Testis (tissue), 3 donors: ENCODE measurements around the gene CIP2A. TPM values are rescaled to one million over a fixed set of nuclear protein-coding genes. Genes with fewer than 3 reads are reported as not detected.

ENCODE experiments used
- DNase-seq: peaks from one replicate; pipeline ENCODE4 v3.0.0-alpha.2; 2019
- H3K27ac ChIP-seq, 2 donors: fragments of 200-600 bp; sonication (generic); one replicate each; pipeline ENCODE4 v1.5.1; 2019
- H3K27me3 ChIP-seq: fragments of 200-600 bp; sonication (generic); one replicate; pipeline ENCODE4 v1.5.1; 2019
- H3K36me3 ChIP-seq: fragments of 200-600 bp; sonication (generic); one replicate; pipeline ENCODE4 v1.5.1; 2017; ENCODE audit warnings: low read depth; ENCODE audit errors: missing control alignments
- H3K4me1 ChIP-seq: fragments of 200-600 bp; sonication (generic); one replicate; pipeline ENCODE4 v1.5.1; 2019
- H3K4me3 ChIP-seq, 2 donors: fragments of 200-600 bp; sonication (generic); one replicate each; pipeline ENCODE4 v1.5.1; 2017 to 2019
- H3K9me3 ChIP-seq: fragments of 200-600 bp; sonication (generic); one replicate; pipeline ENCODE4 v1.5.1; 2017
- POLR2A ChIP-seq: fragments of 450-650 bp; IDR thresholded peaks from one replicate; pipeline ENCODE4 v1.6.1; 2017; ENCODE audit warnings: antibody characterized with exemption, mild to moderate bottlenecking, moderate library complexity
- WGBS, 2 donors: methylation state at CpG; one replicate each; pipeline ENCODE4 v1.1.5; 2018; 5-methylcytosine and 5-hydroxymethylcytosine counted together
- intact Hi-C: fragments of 100-400 bp; cut with DNase I; formaldehyde crosslinking; loops from one replicate; pipeline ENCODE4 v1.15.1; 2023; ENCODE audit warnings: low total_unique reads
- polyA plus RNA-seq: library from polyadenylated mRNA; stranded (reverse); fragments of 350-450 nt; fragmentation: Illumina TruSeq; extraction: RNeasy Lipid Tissue Mini Kit (QIAGEN cat#74804); gene quantifications from one replicate; pipeline ENCODE4 v1.2.3, GENCODE V29; 2014; ENCODE audit warnings: low read depth, low replicate concordance; ENCODE audit not compliant: insufficient read depth
- total RNA-seq, 2 donors: library from RNA; depleted of rRNA; stranded (reverse); fragments of >200 nt; gene quantifications; one replicate each; pipeline ENCODE4 v1.2.3, GENCODE V29; 2016
- TF ChIP-seq, protein P1 (sequence below), 3 experiments: fragments of 450-650 bp in 2 of 3; fragments of 200-600 bp in 1 of 3; sonication (generic) in 1 of 3; IDR thresholded peaks; one replicate each; pipeline ENCODE4 v1.5.1; 2016 to 2019; ENCODE audit warnings: antibody characterized with exemption in 3 of 3, mild to moderate bottlenecking in 2 of 3, moderate library complexity in 1 of 3

Gene CIP2A
- total and polyA plus RNA-seq, 3 donors from 2014 or later: 8.5 to 23.5 (median 18.0) TPM

DNA sequence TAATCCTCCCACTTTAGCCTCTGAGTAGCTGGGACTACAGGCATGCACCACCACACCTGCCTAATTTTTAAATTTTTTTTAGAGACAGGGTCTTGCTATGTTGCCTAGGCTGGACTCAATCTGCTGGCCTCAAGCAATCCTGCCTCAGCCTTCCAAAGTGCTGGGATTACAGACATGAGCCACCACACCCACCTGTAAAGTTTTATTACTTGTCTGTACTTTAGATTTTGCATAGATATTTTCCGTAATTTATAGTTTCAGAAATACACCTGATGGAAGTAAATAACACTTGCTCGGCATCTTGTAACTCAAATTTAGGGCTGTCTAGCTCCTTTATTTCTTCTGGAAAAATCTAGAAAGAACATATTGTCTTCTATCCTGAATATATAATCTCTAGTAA lies 6.1 kb upstream of the CIP2A start:
- no peaks in the 10 kb centered on the region for H3K27me3 ChIP-seq
- TF ChIP-seq POLR2A: no peak
- TF ChIP-seq, protein P1, sequence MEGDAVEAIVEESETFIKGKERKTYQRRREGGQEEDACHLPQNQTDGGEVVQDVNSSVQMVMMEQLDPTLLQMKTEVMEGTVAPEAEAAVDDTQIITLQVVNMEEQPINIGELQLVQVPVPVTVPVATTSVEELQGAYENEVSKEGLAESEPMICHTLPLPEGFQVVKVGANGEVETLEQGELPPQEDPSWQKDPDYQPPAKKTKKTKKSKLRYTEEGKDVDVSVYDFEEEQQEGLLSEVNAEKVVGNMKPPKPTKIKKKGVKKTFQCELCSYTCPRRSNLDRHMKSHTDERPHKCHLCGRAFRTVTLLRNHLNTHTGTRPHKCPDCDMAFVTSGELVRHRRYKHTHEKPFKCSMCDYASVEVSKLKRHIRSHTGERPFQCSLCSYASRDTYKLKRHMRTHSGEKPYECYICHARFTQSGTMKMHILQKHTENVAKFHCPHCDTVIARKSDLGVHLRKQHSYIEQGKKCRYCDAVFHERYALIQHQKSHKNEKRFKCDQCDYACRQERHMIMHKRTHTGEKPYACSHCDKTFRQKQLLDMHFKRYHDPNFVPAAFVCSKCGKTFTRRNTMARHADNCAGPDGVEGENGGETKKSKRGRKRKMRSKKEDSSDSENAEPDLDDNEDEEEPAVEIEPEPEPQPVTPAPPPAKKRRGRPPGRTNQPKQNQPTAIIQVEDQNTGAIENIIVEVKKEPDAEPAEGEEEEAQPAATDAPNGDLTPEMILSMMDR (IDR thresholded peaks at IDR 0.05): no peak
- H3K4me1 ChIP-seq: peaks cover 5% of the 10 kb centered on the region
- H3K9me3 ChIP-seq: no peaks in the 10 kb centered on the region
- intact Hi-C loops: no loop called here
- WGBS, 2 donors: 91 to 98% methylated on average over 2 of the region's 2 CpGs
- no peak overlapping the region for H3K4me3 ChIP-seq
- H3K27ac ChIP-seq: no peak overlapping the region
- no peaks in the 10 kb centered on the region for H3K36me3 ChIP-seq
- no peak for DNase-seq

DNA sequence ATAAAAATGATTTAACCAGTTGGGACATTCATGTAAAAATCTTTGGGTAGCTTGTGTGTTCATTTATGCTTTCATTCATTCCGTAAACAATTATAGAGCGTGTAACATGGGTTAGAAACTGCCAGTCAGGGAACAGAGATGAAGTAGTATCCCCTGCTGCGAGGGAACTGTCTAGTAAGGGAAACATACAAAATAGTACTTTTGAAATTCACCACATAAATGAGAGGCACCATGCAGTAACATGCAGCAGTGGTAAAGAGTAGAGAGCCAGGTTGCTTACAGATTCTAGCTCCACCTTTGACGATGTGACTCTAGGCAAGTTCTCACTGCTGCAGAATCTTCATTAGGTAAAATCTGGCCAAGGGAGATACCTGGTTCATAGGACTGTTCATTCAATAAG lies 1.2 kb upstream of the CIP2A start:
- TF ChIP-seq POLR2A: no peak
- TF ChIP-seq, protein P1 (IDR thresholded peaks at IDR 0.05): no peak
- Histone ChIP-seq H3K36me3 (no peaks in the 10 kb centered on the region), H3K4me3 (peak overlapping the region; percentile 69 to 82), H3K9me3 (no peaks in the 10 kb centered on the region), H3K27ac (peak overlapping the region in 1 of 2 donors; percentile 95), H3K4me1 (peaks cover 5% of the 10 kb centered on the region), H3K27me3 (no peaks in the 10 kb centered on the region)
- DNase-seq: no peak
- WGBS, 2 donors: 11 to 17% methylated on average over 4 of the region's 4 CpGs
- intact Hi-C loops: no loop called here

DNA sequence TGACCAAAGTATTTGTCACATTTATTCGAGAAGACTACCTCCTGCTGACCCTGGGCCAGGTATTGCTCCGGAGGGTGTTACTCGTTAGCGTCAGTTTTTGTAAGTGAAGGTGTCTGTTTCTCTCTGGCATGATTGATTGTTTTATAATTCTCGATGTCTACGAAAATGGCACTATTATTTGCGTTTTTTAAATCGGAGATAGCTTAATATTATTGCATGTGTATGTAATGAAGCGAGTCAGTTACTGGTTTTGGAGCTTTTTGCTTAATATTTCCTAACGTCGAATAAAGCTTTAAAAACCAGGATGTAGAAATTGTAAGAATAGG lies 723 bp upstream of the CIP2A start:
- DNase-seq: no peak
- Histone ChIP-seq H3K27ac (peak overlapping the region; percentile 92 to 95), H3K27me3 (no peaks in the 10 kb centered on the region), H3K36me3 (no peaks in the 10 kb centered on the region), H3K4me3 (peak overlapping the region; percentile 69 to 82), H3K9me3 (no peaks in the 10 kb centered on the region), H3K4me1 (peaks cover 5% of the 10 kb centered on the region)
- TF ChIP-seq, protein P1 (IDR thresholded peaks at IDR 0.05): no peak
- TF ChIP-seq POLR2A: no peak
- 0 to 1% methylated on average over 11 of the region's 11 CpGs for WGBS, 2 donors
- intact Hi-C loops: no loop called here

DNA sequence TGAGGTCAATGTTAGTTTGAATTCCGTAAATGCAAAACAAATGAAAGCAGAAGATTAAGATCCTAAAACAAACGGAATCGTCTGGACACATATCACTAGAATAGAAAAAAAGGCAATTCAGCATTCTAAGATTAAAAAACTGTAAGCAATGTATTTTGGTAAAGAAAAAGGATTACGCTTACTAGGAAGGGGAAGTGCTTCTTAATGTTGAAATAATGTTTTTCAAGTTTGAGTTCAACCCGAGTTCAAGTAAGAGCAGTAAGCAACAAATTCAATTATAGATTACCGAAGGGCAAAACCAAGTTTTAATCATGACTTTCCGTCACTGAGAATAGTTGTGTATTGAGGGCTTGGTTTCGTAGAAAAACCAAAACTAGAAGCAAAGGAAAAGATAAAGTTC lies 637 bp downstream of the CIP2A start:
- no peak for TF ChIP-seq POLR2A
- TF ChIP-seq, protein P1 (IDR thresholded peaks at IDR 0.05): no peak
- Histone ChIP-seq H3K36me3 (no peaks in the 10 kb centered on the region), H3K27me3 (no peaks in the 10 kb centered on the region), H3K4me3 (peak overlapping the region; percentile 69 to 82), H3K9me3 (no peaks in the 10 kb centered on the region), H3K27ac (peak overlapping the region in 1 of 2 donors; percentile 95), H3K4me1 (peaks cover 5% of the 10 kb centered on the region)
- WGBS, 2 donors: 0 to 1% methylated on average over 8 of the region's 8 CpGs
- no peak for DNase-seq
- intact Hi-C loops: no loop called here

DNA sequence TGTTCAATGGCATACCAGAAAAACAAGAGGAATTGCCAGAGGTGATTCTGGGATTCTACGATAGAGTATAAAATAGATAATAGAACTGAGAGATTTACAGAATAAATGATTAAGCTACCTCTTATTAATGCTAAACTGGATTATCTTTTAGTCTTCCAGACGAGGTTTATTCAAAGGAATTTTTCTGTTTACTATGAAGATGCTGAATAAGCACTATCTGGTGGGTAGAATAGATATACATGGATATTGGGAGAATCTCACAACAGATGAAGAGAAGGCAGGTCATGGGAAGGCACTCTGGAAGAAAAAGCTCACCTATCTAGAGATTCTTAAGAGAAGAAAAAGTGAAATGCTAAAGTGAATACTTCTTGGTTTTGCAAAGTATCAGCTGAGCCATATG lies 11.2 kb downstream of the CIP2A start:
- Histone ChIP-seq H3K36me3 (no peaks in the 10 kb centered on the region), H3K4me1 (no peaks in the 10 kb centered on the region), H3K27me3 (no peaks in the 10 kb centered on the region), H3K4me3 (no peak overlapping the region), H3K9me3 (no peaks in the 10 kb centered on the region), H3K27ac (no peak overlapping the region)
- no peak for DNase-seq
- intact Hi-C loops: no loop called here
- TF ChIP-seq POLR2A: no peak
- TF ChIP-seq, protein P1 (IDR thresholded peaks at IDR 0.05): no peak
- WGBS, 2 donors: 90 to 92% methylated on average over 2 of the region's 2 CpGs
